ENCODE data around the gene VWDE.
A peak's percentile ranks its signal among the peaks of the same experiment; 100 is the strongest.
"Not testable (repeated sequence)": the region's sequence is repeated elsewhere in the genome, so short reads cannot be mapped to it uniquely, and the experiment has no call there.

The VWDE gene

GRCh38 chr7:12401538-12402364 lies 1.9 kb downstream of the VWDE start:
- DNase-seq, result no peak

GRCh38 chr7:12398186-12398585 lies 5.5 kb downstream of the VWDE start:
- no peak for DNase-seq

- DNase-seq, result no peak
These were observed 6.0 kb downstream of the VWDE start for GRCh38 chr7:12397671-12398070.

- not testable (repeated sequence) for DNase-seq
These were observed 7.0 kb downstream of the VWDE start for GRCh38 chr7:12396670-12397069.

GRCh38 chr7:12391922-12392615 lies 11.6 kb downstream of the VWDE start:
- DNase-seq, result no peak

- DNase-seq, result peak; percentile 25
These were observed 14.5 kb downstream of the VWDE start for GRCh38 chr7:12389089-12389700.

GRCh38 chr7:12386313-12386740 lies 17.3 kb downstream of the VWDE start:
- DNase-seq, result no peak

GRCh38 chr7:12385364-12385786 lies 18.3 kb downstream of the VWDE start:
- no peak for DNase-seq

- no peak for DNase-seq
These were observed 20.3 kb downstream of the VWDE start for GRCh38 chr7:12383377-12383776.

- DNase-seq, result no peak
These were observed 25.3 kb downstream of the VWDE start for GRCh38 chr7:12378389-12378788.

- no peak for DNase-seq
These were observed 26.3 kb downstream of the VWDE start for GRCh38 chr7:12377406-12377805.

GRCh38 chr7:12373580-12374263 lies 29.9 kb downstream of the VWDE start:
- no peak for DNase-seq

- no peak for DNase-seq
These were observed 33.4 kb downstream of the VWDE start for GRCh38 chr7:12370249-12370648.

GRCh38 chr7:12369756-12370155 lies 33.9 kb downstream of the VWDE start:
- DNase-seq, result no peak

GRCh38 chr7:12369072-12369471 lies 34.6 kb downstream of the VWDE start:
- no peak for DNase-seq

GRCh38 chr7:12360948-12361347 lies 42.7 kb downstream of the VWDE start:
- DNase-seq, result no peak

GRCh38 chr7:12358694-12359093 lies 45.0 kb downstream of the VWDE start:
- DNase-seq, result no peak

GRCh38 chr7:12357508-12357907 lies 46.2 kb downstream of the VWDE start:
- DNase-seq, result no peak

GRCh38 chr7:12351843-12352242 lies 51.8 kb downstream of the VWDE start:
- DNase-seq, result no peak

GRCh38 chr7:12350971-12351370 lies 52.7 kb downstream of the VWDE start:
- DNase-seq, result no peak

GRCh38 chr7:12337095-12337494 lies 66.6 kb downstream of the VWDE start:
- DNase-seq, result no peak

GRCh38 chr7:12328888-12329770 lies 74.5 kb downstream of the VWDE start:
- no peak for DNase-seq

All from GDM1 (cell line).